ENCODE measurements around the gene CERK.

Gene CERK

GRCh38 chr22:46664301-46664855 is 73.7 kb downstream of the CERK start:
- no peak for DNase-seq

- DNase-seq = no peak
Observed at GRCh38 chr22:46663436-46664100, 74.5 kb downstream of the CERK start.

GRCh38 chr22:46663001-46663400 is 75.1 kb downstream of the CERK start:
- no peak for DNase-seq

- no peak for DNase-seq
Observed at GRCh38 chr22:46662226-46662625, 75.8 kb downstream of the CERK start.

- DNase-seq = peak in 20 of 58 donors; percentile 15 to 70 (median 38)
Observed at GRCh38 chr22:46661221-46661851, 76.7 kb downstream of the CERK start.

GRCh38 chr22:46660604-46661201 is 77.3 kb downstream of the CERK start:
- no peak for DNase-seq

- DNase-seq = no peak
Observed at GRCh38 chr22:46659791-46660186, 78.3 kb downstream of the CERK start.

GRCh38 chr22:46659059-46659790 is 78.8 kb downstream of the CERK start:
- no peak for DNase-seq

GRCh38 chr22:46657996-46658947 is 79.8 kb downstream of the CERK start:
- DNase-seq = no peak

- DNase-seq = no peak
Observed at GRCh38 chr22:46657655-46657953, 80.4 kb downstream of the CERK start.

- no peak for DNase-seq
Observed at GRCh38 chr22:46656856-46657654, 81.0 kb downstream of the CERK start.

GRCh38 chr22:46655861-46656608 is 82.0 kb downstream of the CERK start:
- DNase-seq = no peak

- peak in 2 of 58 donors; percentile 29 to 32 for DNase-seq
Observed at GRCh38 chr22:46654927-46655595, 83.0 kb downstream of the CERK start.

GRCh38 chr22:46654426-46654825 is 83.6 kb downstream of the CERK start:
- DNase-seq = no peak

- DNase-seq = no peak
Observed at GRCh38 chr22:46653596-46653995, 84.5 kb downstream of the CERK start.

- DNase-seq = peak in 1 of 58 donors; percentile 21
Observed at GRCh38 chr22:46652847-46653331, 85.2 kb downstream of the CERK start.

GRCh38 chr22:46652081-46652846 is 85.8 kb downstream of the CERK start:
- DNase-seq = peak in 1 of 58 donors; percentile 35

- DNase-seq = no peak
Observed at GRCh38 chr22:46651316-46651715, 86.7 kb downstream of the CERK start.

All from anterior cingulate cortex (tissue), 58 donors.